GM13976 (cell line): ENCODE data around the gene YJEFN3.

Source experiments
- DNase-seq: peaks from one replicate; pipeline ENCODE4 v3.0.0; 2012; ENCODE audit warnings: low spot score
- CTCF ChIP-seq: IDR thresholded peaks from 2 replicates; pipeline ENCODE4 v1.5.1; 2012; ENCODE audit warnings: borderline replicate concordance, mild to moderate bottlenecking; ENCODE audit not compliant: insufficient read depth; ENCODE audit errors: extremely low read depth, missing control alignments, control extremely low read depth
- in situ Hi-C: fragments of 300-500 bp; cut with MboI; formaldehyde crosslinking; loops from one replicate; pipeline ENCODE4 v1.12.0; 2022; ENCODE audit warnings: low sequenced_read_pairs, mixed read lengths, inconsistent platforms; ENCODE audit not compliant: unreplicated experiment

YJEFN3 gene

GRCh38 chr19:19584356-19584755 lies 55.6 kb downstream of the YJEFN3 start:
- no peak for DNase-seq
- TF ChIP-seq CTCF, result no peak
- in situ Hi-C loops, result no loop called here
